Mammary microvascular endothelial cell (primary cell): ENCODE measurements around the gene PAK1IP1. TPM values are rescaled to one million over a fixed set of nuclear protein-coding genes. Genes with fewer than 3 reads are reported as not detected.

ENCODE experiments used
- total RNA-seq: library from RNA; depleted of rRNA; stranded (reverse); fragments of >200 nt; gene quantifications from 2 replicates; pipeline ENCODE4 v1.2.3, GENCODE V29; 2015

PAK1IP1 gene, protein sequence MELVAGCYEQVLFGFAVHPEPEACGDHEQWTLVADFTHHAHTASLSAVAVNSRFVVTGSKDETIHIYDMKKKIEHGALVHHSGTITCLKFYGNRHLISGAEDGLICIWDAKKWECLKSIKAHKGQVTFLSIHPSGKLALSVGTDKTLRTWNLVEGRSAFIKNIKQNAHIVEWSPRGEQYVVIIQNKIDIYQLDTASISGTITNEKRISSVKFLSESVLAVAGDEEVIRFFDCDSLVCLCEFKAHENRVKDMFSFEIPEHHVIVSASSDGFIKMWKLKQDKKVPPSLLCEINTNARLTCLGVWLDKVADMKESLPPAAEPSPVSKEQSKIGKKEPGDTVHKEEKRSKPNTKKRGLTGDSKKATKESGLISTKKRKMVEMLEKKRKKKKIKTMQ
- 35.0 and 40.6 TPM in 2 replicates for total RNA-seq

DNA sequence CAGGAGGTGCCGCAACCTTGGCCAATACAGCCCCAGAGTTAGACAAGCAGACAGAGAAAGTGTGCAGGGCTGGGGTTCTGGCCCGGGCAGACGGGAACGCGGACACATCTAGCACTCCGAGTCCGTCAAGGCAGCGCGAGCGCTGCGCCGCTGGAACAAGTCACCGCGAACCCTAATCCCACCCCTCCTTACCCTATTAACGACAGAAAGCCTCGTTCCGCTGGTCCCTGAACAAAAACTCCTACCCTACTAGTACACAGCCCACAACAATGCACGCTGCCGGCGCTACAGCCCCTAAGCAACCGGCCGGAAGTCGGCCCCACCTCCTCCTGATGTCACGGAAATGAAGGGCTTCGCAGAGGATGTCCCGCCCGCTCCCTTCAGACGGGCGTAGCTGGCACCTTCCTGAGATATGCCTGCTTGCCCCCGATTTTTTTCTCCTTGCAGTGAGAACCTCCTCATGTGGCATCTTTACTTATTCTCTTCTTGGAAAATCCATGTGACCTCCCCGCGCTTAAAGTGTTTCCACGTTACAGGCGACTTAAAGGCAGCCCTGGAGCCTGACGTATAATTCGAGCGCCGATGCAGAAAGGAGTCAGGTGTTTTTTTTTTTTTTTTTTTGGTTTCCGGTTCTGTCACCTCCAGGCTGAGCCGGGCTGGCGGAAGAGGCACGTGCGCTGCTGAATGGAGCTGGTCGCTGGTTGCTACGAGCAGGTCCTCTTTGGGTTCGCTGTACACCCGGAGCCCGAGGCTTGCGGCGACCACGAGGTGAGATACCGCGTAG is at the start of gene PAK1IP1, which contains the start of gene C6orf52:
Gene PAK1IP1, plus strand, starts transcription at position 671 of the 784 bp plus-strand sequence. Its CDS starts 14 bp downstream, at position 685.
Gene C6orf52, minus strand, starts transcription at position 315 of the 784 bp plus-strand sequence. CDS start 7,066 bp downstream, outside the sequence.

DNA sequence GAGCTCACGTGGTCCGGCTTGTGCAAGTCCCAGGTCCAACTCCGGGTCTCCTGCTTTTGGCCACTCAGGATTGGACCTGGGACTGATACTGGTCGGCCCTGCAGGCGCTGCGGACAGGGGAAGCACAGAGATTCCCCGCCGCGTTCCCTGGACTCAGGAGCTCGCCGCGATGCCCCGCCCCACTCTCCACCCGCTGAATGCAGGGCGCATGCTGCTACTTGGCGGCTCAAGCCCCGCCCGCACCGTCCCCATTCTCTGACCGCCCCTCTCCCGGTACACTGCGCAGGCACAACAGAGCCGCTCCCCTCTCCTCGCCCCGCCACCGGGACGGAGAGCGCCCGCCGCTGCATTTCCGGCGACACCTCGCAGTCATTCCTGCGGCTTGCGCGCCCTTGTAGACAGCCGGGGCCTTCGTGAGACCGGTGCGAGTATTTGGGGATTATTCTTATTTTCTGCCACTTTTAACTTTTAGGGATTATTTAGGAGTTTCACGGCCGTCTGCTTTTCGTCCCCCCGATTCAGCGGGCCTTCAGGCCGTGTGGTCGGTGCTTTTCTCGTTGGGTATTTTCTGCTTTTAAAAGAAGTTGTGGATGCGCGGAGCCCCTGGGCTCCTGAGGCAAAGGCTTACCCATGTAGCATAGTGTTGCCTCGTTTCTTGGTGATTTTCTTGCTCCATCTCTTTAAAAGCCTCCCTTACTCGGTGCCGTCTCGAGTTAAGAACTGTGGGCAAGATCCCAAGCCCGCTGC is 28.2 kb downstream of the PAK1IP1 start, which contains the start of gene TMEM14C:
Gene TMEM14C, plus strand, starts transcription at position 251 of the 747 bp plus-strand sequence. CDS start 1,544 bp downstream, outside the sequence.

DNA sequence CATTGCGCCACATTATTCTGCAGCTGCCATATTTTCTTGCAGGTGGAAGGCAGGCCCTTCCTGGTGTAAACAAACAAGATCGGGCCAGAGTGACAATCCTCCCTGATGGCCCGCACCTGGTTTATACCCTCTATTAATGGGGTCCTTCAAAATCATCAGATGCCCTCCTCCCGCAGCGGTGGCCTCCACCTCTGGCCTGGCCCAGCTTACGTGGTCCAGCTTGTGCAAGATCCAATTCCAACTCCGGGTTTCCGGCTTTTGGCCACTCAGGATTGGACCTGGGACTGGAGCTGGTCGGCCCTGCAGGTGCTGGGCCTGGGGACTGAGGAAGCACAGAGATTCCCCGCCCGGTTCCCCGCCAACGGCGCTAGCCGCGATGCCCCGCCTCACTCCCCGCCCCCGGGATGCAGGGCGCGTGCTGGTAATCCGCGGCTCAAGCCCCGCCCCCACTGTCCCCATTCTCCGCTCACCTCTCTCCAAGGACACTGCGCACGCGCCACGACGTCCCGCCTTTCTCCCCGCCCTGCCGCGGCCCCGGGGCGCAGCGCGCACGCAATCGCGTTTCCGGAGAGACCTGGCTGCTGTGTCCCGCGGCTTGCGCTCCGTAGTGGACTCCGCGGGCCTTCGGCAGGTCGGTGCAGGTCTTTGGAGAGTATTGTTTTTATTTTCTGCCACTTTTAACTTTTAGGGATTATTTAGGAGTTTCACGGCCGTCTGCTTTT is 52.6 kb downstream of the PAK1IP1 start, which contains the start of gene TMEM14B:
Gene TMEM14B, plus strand, starts transcription at position 555 of the 722 bp plus-strand sequence. CDS start 1,441 bp downstream, outside the sequence.

Other genes with a start within 250 kb of the PAK1IP1 start
- gene GCNT2, start 173.6 kb upstream of the PAK1IP1 start, total RNA-seq: 9.3 and 10.0 TPM in 2 replicates
- not detected in 2 replicates for gene C6orf52, start 356 bp upstream of the PAK1IP1 start, total RNA-seq
- gene TMEM14C, start 28.1 kb downstream of the PAK1IP1 start, total RNA-seq: 173 and 174 TPM in 2 replicates
- gene TMEM14B, start 52.8 kb downstream of the PAK1IP1 start, total RNA-seq: 125 and 127 TPM in 2 replicates
- gene MAK, start 143.6 kb downstream of the PAK1IP1 start, total RNA-seq: 0.07 TPM in 1 of 2 replicates, not detected in the other
- gene GCM2, start 187.1 kb downstream of the PAK1IP1 start, total RNA-seq: not detected in 2 replicates
- not detected in 2 replicates for gene SYCP2L, start 192.1 kb downstream of the PAK1IP1 start, total RNA-seq